ENCODE results near the gene LTO1. TPM values are rescaled to one million over a fixed set of nuclear protein-coding genes. Genes with fewer than 3 reads are reported as not detected.

LTO1 gene
- total RNA-seq = 18.9 and 21.4 TPM in 2 replicates
- long read RNA-seq, transcript LTO1-201 (5 exons, 2,478 nt) = major isoform, 6 of 155 reads
- long read RNA-seq, partial matches to known transcripts = 2 of 155 reads
- long read RNA-seq, other reads (novel, unspliced or antisense) = 145 of 155 reads

- Mint-ChIP-seq H3K9me3 (ENCODE audit: unreplicated experiment) (no peaks in the 10 kb centered on the region), H3K27me3 (ENCODE audit: unreplicated experiment) (peaks cover 8% of the 10 kb centered on the region), H3K4me3 (ENCODE audit: unreplicated experiment) (peak within 1 kb of the TSS; percentile 95)
Measured at GRCh38 chr11:69674886-69675714, at the start of gene LTO1. LTO1 (minus strand) TSS chr11:69675353; CDS start chr11:69675239, 114 bp downstream.

DNA sequence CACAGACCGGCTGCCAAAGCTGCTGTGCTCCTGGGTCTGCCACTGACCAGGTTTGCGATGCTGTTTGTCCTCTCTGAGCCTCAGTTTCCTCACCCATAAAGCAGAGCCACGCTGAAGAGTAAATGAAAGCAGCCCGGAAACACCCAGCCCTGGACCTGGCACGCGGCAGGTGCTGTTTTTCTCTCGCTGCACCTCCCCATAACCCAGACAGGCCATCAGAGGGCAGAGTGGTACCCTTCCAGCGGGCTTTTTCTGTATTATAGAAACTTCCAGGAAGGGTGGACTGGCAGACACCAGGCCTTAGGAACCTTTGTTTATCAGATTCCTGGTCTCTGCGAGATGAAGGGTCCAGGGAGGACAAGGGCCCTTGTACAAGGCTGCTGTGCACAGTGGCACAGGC is 46.6 kb upstream of the LTO1 start:
- H3K27me3 Mint-ChIP-seq (ENCODE audit: unreplicated experiment) = peaks cover 14% of the 10 kb centered on the region
- H3K36me3 Mint-ChIP-seq (ENCODE audit: unreplicated experiment) = no peaks in the 10 kb centered on the region
- no peaks in the 10 kb centered on the region for H3K9me3 Mint-ChIP-seq (ENCODE audit: unreplicated experiment)
- no peak overlapping the region for H3K4me3 Mint-ChIP-seq (ENCODE audit: unreplicated experiment)
- TF ChIP-seq, protein P1, sequence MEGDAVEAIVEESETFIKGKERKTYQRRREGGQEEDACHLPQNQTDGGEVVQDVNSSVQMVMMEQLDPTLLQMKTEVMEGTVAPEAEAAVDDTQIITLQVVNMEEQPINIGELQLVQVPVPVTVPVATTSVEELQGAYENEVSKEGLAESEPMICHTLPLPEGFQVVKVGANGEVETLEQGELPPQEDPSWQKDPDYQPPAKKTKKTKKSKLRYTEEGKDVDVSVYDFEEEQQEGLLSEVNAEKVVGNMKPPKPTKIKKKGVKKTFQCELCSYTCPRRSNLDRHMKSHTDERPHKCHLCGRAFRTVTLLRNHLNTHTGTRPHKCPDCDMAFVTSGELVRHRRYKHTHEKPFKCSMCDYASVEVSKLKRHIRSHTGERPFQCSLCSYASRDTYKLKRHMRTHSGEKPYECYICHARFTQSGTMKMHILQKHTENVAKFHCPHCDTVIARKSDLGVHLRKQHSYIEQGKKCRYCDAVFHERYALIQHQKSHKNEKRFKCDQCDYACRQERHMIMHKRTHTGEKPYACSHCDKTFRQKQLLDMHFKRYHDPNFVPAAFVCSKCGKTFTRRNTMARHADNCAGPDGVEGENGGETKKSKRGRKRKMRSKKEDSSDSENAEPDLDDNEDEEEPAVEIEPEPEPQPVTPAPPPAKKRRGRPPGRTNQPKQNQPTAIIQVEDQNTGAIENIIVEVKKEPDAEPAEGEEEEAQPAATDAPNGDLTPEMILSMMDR (IDR thresholded peaks at IDR 0.05) = peak; percentile 42
- H3K27ac Mint-ChIP-seq (ENCODE audit: unreplicated experiment) = no peak overlapping the region
- DNase-seq (ENCODE audit: extremely low spot score, unreplicated experiment) = no peak
- peaks cover 24% of the 10 kb centered on the region for H3K4me1 Mint-ChIP-seq (ENCODE audit: unreplicated experiment)

More at GRCh38 chr11:69674886-69675714, at the start of gene LTO1:
- DNase-seq (ENCODE audit: extremely low spot score, unreplicated experiment) = peak; percentile 99
- TF ChIP-seq, protein P1 (IDR thresholded peaks at IDR 0.05) = no peak
- H3K36me3 Mint-ChIP-seq (ENCODE audit: unreplicated experiment) = peaks cover 8% of the 10 kb centered on the region
- peaks cover 23% of the 10 kb centered on the region for H3K4me1 Mint-ChIP-seq (ENCODE audit: unreplicated experiment)
- H3K27ac Mint-ChIP-seq (ENCODE audit: unreplicated experiment) = peak within 1 kb of the TSS; percentile 95

DNA sequence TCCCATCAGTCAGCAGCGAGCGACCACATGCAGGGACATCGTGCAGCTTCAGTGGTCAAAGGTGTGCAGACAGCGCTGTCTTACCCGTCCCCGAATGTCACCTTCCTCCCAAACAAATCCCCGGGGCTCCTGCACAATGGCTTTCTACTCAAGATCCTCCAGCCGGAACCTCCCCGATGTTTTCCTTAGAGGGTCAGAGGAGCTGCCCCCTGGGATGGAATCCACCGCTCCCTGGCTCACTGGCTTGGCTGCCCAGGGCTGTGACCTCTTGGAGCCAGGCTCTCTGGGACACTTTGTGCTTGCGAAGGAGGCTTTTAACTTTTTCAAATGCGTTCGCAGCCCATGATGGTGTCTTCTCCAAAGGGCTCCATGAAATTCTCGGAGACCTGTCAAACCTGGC is 46.0 kb upstream of the LTO1 start:
- Mint-ChIP-seq H3K36me3 (ENCODE audit: unreplicated experiment) (no peaks in the 10 kb centered on the region), H3K4me1 (ENCODE audit: unreplicated experiment) (peaks cover 22% of the 10 kb centered on the region), H3K27ac (ENCODE audit: unreplicated experiment) (no peak overlapping the region), H3K9me3 (ENCODE audit: unreplicated experiment) (no peaks in the 10 kb centered on the region), H3K4me3 (ENCODE audit: unreplicated experiment) (no peak overlapping the region), H3K27me3 (ENCODE audit: unreplicated experiment) (peaks cover 14% of the 10 kb centered on the region)
- DNase-seq (ENCODE audit: extremely low spot score, unreplicated experiment) = no peak
- TF ChIP-seq, protein P1 (IDR thresholded peaks at IDR 0.05) = no peak

DNA sequence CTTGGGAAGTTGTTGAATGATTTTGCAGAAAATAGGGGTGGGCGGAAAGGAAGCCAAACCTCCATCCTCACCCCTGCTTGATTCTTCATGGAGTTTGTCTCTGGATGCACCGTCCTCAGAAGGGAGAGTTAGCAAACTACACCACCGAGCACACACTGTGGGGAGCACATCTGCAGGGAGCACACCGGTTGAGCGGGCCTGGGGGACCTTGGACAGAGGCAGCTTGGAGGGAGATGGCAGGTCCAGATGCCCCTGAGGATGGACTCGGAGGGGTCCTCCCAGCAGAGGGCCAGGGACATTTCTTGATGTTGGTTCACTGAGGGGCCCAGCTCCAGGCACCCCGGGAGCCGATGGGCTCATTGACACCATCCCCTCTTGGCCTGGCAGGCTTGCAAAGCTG is 43.8 kb upstream of the LTO1 start:
- TF ChIP-seq, protein P1 (IDR thresholded peaks at IDR 0.05) = no peak
- no peak for DNase-seq (ENCODE audit: extremely low spot score, unreplicated experiment)
- Mint-ChIP-seq H3K4me1 (ENCODE audit: unreplicated experiment) (peaks cover 20% of the 10 kb centered on the region), H3K36me3 (ENCODE audit: unreplicated experiment) (no peaks in the 10 kb centered on the region), H3K4me3 (ENCODE audit: unreplicated experiment) (no peak overlapping the region), H3K9me3 (ENCODE audit: unreplicated experiment) (no peaks in the 10 kb centered on the region), H3K27ac (ENCODE audit: unreplicated experiment) (no peak overlapping the region), H3K27me3 (ENCODE audit: unreplicated experiment) (peaks cover 14% of the 10 kb centered on the region)

DNA sequence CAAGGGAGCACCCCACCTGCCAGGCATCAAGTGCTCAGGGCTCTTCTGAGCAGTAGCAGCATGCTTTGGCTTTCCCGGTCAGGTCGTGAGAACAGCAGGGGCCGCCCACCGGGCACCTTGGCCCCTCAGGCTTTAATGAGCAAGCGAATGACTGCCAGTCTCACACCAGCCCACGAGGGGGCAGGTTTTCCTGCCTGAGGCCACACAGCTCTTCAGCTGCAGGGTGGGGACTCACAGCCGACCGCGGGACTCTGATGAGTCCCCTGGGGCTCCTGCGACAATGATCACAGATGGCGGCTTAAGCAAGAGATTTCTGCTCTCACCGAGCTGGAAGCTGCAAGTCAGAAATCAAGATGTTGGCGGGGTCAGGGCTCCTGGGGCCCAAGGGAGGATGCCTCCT is 43.0 kb upstream of the LTO1 start:
- Mint-ChIP-seq H3K4me3 (ENCODE audit: unreplicated experiment) (no peak overlapping the region), H3K4me1 (ENCODE audit: unreplicated experiment) (peaks cover 20% of the 10 kb centered on the region), H3K27ac (ENCODE audit: unreplicated experiment) (no peak overlapping the region), H3K36me3 (ENCODE audit: unreplicated experiment) (no peaks in the 10 kb centered on the region), H3K27me3 (ENCODE audit: unreplicated experiment) (peaks cover 16% of the 10 kb centered on the region), H3K9me3 (ENCODE audit: unreplicated experiment) (no peaks in the 10 kb centered on the region)
- TF ChIP-seq, protein P1 (IDR thresholded peaks at IDR 0.05) = peak; percentile 72
- no peak for DNase-seq (ENCODE audit: extremely low spot score, unreplicated experiment)
